Measurements from ENCODE around the gene TBC1D1. TPM values are rescaled to one million over a fixed set of nuclear protein-coding genes. Genes with fewer than 3 reads are reported as not detected.
A peak's percentile ranks its signal among the peaks of the same experiment; 100 is the strongest.

Gene TBC1D1
- total and polyA plus RNA-seq, 2 donors (not counting 3 experiments of a cell fraction or from before 2014, with no cell fraction given) = 63.5 to 116 TPM

DNA sequence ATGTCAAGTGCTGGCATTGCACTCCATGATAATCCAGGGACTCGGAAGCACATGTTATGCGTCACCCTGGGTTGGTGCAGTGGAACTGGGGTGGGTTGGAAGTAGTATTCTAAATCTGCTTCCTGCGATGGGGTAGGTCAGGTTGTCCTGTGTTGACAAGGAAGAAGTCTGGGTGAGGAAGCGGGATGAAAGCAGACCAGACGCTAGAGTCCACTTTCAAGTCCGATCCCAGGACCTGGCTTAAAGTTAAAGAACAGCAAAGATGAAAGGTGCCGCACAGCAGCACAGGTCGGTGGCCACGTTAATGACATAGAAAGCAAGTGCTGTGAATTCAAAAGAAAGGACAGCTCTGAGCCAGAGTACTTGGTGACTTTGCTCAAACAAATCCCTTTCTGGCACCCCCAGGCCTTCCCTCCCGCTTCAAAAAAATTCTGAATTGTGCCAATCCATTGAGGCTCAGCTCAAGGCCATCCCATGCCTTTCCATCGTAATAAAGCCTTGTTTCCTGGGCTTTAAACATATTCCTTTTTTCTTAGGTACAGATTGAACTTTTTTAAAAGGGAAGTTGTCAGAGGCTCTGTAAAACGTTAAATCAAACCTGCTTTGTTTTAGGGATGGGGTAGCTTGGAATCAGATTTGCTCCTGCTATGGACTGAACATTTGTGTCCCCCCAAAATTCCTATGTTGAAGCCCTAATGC lies 187.1 kb downstream of the TBC1D1 start:
- ChIA-PET POLR2A (no interaction called here), CTCF (interaction anchor here (1.0 to 2.1 kb wide), 7 partner anchors 9 to 682 kb away, joined by 3 to 14 read pairs (median 5); no protein-coding TSS in a partner anchor)
- no TSS peak for BruUV-seq (replicated peaks)
- no peak overlapping the region for H3K4me3 ChIP-seq (replicated peaks in 1 of 3; ENCODE audit: insufficient read depth in 1 of 3, low read depth in 1 of 3, low read length in 3 of 3)
- H3K4me1 ChIP-seq (ENCODE audit: control insufficient read depth, extremely low read depth, insufficient read depth, low read length) = peaks cover 38% of the 10 kb centered on the region
- H3K9me3 ChIP-seq (replicated peaks; ENCODE audit: control insufficient read depth, insufficient read depth, low read length) = no peaks in the 10 kb centered on the region
- H4K20me1 ChIP-seq (replicated peaks; ENCODE audit: control insufficient read depth, extremely low read depth, insufficient read depth, low read length) = no peaks in the 10 kb centered on the region
- no peak overlapping the region for H3K27ac ChIP-seq (ENCODE audit: insufficient read depth, low read depth, low read length)
- DNase-seq (ENCODE audit: low read depth, low spot score) (no peak), FAIRE-seq (no peak)
- no peak overlapping the region for H2AFZ ChIP-seq (ENCODE audit: low read depth, low read length)
- no peak overlapping the region for H3K9ac ChIP-seq (replicated peaks; ENCODE audit: extremely low read depth, insufficient read depth, low read length)
- intact Hi-C loops (cut with micrococcal nuclease) = loop anchor here (5.0 kb wide), 1 partner anchor 84 kb away; no protein-coding TSS in a partner anchor
- no peak overlapping the region for H3K4me2 ChIP-seq (ENCODE audit: insufficient read depth, low read length)
- no peaks in the 10 kb centered on the region for H3K27me3 ChIP-seq (ENCODE audit: control insufficient read depth in 2 of 2, insufficient read depth in 2 of 2, low read length in 2 of 2)
- TF ChIP-seq GATA2 (IDR thresholded peaks at IDR 0.05; ENCODE audit: insufficient read depth, insufficient read length, low read depth, low read length) = no peak
- TF ChIP-seq EZH2 (IDR thresholded peaks at IDR 0.05; ENCODE audit: borderline replicate concordance, low read depth, low read length, severe bottlenecking) = no peak
- TF ChIP-seq MYC (IDR thresholded peaks at IDR 0.05; ENCODE audit: low read depth, low read length) = no peak
- H3K36me3 ChIP-seq (ENCODE audit: control insufficient read depth in 2 of 2, extremely low read depth in 1 of 2, insufficient read depth in 2 of 2, low read length in 2 of 2) = no peaks in the 10 kb centered on the region
- no peaks in the 10 kb centered on the region for H3K79me2 ChIP-seq (ENCODE audit: control insufficient read depth, insufficient read depth, low read length)
- no peaks in the 10 kb centered on the region for H3K9me1 ChIP-seq (replicated peaks; ENCODE audit: control insufficient read depth, extremely low read depth, insufficient read depth, low read length)
- dilution Hi-C loops (cut with MboI; ENCODE audit: extremely low pct_ligation_motif_present, low sequenced_read_pairs) = no loop called here

- POLR2A ChIA-PET = no interaction called here
- TF ChIP-seq POLR2A (IDR thresholded peaks at IDR 0.05; ENCODE audit: low read depth, low read length) (no peak), JUN (IDR thresholded peaks at IDR 0.05; ENCODE audit: borderline replicate concordance, insufficient read depth, insufficient read length, low read depth) (peak; percentile 29), GATA2 (IDR thresholded peaks at IDR 0.05; ENCODE audit: insufficient read depth, insufficient read length, low read depth, low read length) (no peak), MYC (IDR thresholded peaks at IDR 0.05; ENCODE audit: low read depth, low read length) (no peak), FOS (IDR thresholded peaks at IDR 0.05; ENCODE audit: borderline replicate concordance, insufficient read depth, low read length) (peak; percentile 72)
- dilution Hi-C loops (cut with MboI; ENCODE audit: extremely low pct_ligation_motif_present, low sequenced_read_pairs) (no loop called here), intact Hi-C loops (cut with micrococcal nuclease) (loop anchor here (5.0 kb wide), 1 partner anchor 83 kb away; no protein-coding TSS in a partner anchor)
- CTCF ChIA-PET = interaction anchor here (0.6 to 2.1 kb wide), 9 partner anchors 10 to 681 kb away, joined by 3 to 14 read pairs (median 4); no protein-coding TSS in a partner anchor
- FAIRE-seq (peak; percentile 88), DNase-seq (ENCODE audit: low read depth, low spot score) (peak; percentile 81)
- H3K4me3 ChIP-seq (replicated peaks in 1 of 3; ENCODE audit: insufficient read depth in 1 of 3, low read depth in 1 of 3, low read length in 3 of 3) = no peak overlapping the region
- no peaks in the 10 kb centered on the region for H3K9me3 ChIP-seq (replicated peaks; ENCODE audit: control insufficient read depth, insufficient read depth, low read length)
- peak overlapping the region; percentile 25 for H3K4me2 ChIP-seq (ENCODE audit: insufficient read depth, low read length)
- H3K27ac ChIP-seq (ENCODE audit: insufficient read depth, low read depth, low read length) = peak overlapping the region; percentile 76
- H3K79me2 ChIP-seq (ENCODE audit: control insufficient read depth, insufficient read depth, low read length) = no peaks in the 10 kb centered on the region
- no peaks in the 10 kb centered on the region for H3K36me3 ChIP-seq (ENCODE audit: control insufficient read depth in 2 of 2, extremely low read depth in 1 of 2, insufficient read depth in 2 of 2, low read length in 2 of 2)
- H3K9ac ChIP-seq (replicated peaks; ENCODE audit: extremely low read depth, insufficient read depth, low read length) = peak overlapping the region; percentile 53
- peak overlapping the region; percentile 66 for H2AFZ ChIP-seq (ENCODE audit: low read depth, low read length)
- H3K9me1 ChIP-seq (replicated peaks; ENCODE audit: control insufficient read depth, extremely low read depth, insufficient read depth, low read length) = no peaks in the 10 kb centered on the region
- H4K20me1 ChIP-seq (replicated peaks; ENCODE audit: control insufficient read depth, extremely low read depth, insufficient read depth, low read length) = no peaks in the 10 kb centered on the region
- peaks cover 41% of the 10 kb centered on the region for H3K4me1 ChIP-seq (ENCODE audit: control insufficient read depth, extremely low read depth, insufficient read depth, low read length)
- no peaks in the 10 kb centered on the region for H3K27me3 ChIP-seq (ENCODE audit: control insufficient read depth in 2 of 2, insufficient read depth in 2 of 2, low read length in 2 of 2)
- BruUV-seq (replicated peaks) = no TSS peak
Observed at GRCh38 chr4:38078590-38079421, 187.9 kb downstream of the TBC1D1 start.

Measured in endothelial cell of umbilical vein (primary cell).